Neural cell (in vitro differentiated cells): Measurements from ENCODE around the gene RNF215.

Experiments
- EP300 ChIP-seq: fragments of 450-650 bp; conservative IDR thresholded peaks from 2 replicates; pipeline ENCODE4 v1.6.1; 2014; ENCODE audit warnings: antibody characterized with exemption, mild to moderate bottlenecking, moderate library complexity; ENCODE audit not compliant: poor library complexity, severe bottlenecking
- EZH2 ChIP-seq: fragments of 200-600, 300-800 bp; shearing (Covaris generic), sonication (generic); IDR thresholded peaks from 2 replicates; pipeline ENCODE4 v1.6.1; 2014; ENCODE audit warnings: antibody characterized with exemption, low read length, borderline replicate concordance, mild to moderate bottlenecking; ENCODE audit not compliant: insufficient read depth, poor library complexity, severe bottlenecking
- POLR2AphosphoS5 ChIP-seq: IDR thresholded peaks from 2 replicates; pipeline ENCODE4 v1.6.1; 2012
- RAD21 ChIP-seq: fragments of 450-650 bp; conservative IDR thresholded peaks from 2 replicates; pipeline ENCODE4 v1.6.1; 2014; ENCODE audit warnings: antibody characterized with exemption, mild to moderate bottlenecking, moderate library complexity
- SMC3 ChIP-seq: fragments of 450-650 bp; conservative IDR thresholded peaks from 2 replicates; pipeline ENCODE4 v1.6.1; 2014; ENCODE audit warnings: antibody characterized with exemption, mild to moderate bottlenecking, moderate library complexity; ENCODE audit not compliant: poor library complexity
- TAF1 ChIP-seq: IDR thresholded peaks from 2 replicates; pipeline ENCODE4 v1.6.1; 2012; ENCODE audit warnings: low read depth
- TF ChIP-seq, protein P1 (sequence below): fragments of 450-650 bp; IDR thresholded peaks from 2 replicates; pipeline ENCODE4 v1.5.1; 2014; ENCODE audit warnings: antibody characterized with exemption, mild to moderate bottlenecking, moderate library complexity; ENCODE audit not compliant: poor library complexity, severe bottlenecking
- TF ChIP-seq, protein P2 (sequence below): IDR thresholded peaks from 2 replicates; pipeline ENCODE4 v1.6.1; 2012; ENCODE audit warnings: borderline replicate concordance

DNA sequence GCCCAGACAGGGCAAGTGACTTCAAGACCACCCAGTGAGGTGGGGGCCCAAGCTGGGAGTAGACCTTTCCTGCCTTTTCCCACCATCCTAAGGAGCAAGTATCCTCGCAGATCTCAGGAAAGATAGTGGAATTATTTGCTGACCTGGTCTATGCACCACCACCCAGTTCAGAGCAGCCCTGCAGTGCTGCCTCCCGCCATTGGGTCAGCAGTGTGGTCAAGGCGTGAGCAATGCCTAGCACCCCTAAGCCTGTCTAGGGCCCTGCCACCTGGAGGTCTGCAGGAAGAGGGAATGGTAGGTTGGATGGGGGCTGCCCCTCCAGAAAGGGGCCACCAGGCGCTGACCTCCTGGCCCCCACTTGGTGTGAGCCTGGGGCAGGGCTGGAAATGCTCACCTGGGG is 44.9 kb upstream of the RNF215 start:
- TF ChIP-seq, protein P1, sequence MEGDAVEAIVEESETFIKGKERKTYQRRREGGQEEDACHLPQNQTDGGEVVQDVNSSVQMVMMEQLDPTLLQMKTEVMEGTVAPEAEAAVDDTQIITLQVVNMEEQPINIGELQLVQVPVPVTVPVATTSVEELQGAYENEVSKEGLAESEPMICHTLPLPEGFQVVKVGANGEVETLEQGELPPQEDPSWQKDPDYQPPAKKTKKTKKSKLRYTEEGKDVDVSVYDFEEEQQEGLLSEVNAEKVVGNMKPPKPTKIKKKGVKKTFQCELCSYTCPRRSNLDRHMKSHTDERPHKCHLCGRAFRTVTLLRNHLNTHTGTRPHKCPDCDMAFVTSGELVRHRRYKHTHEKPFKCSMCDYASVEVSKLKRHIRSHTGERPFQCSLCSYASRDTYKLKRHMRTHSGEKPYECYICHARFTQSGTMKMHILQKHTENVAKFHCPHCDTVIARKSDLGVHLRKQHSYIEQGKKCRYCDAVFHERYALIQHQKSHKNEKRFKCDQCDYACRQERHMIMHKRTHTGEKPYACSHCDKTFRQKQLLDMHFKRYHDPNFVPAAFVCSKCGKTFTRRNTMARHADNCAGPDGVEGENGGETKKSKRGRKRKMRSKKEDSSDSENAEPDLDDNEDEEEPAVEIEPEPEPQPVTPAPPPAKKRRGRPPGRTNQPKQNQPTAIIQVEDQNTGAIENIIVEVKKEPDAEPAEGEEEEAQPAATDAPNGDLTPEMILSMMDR = no peak
- TF ChIP-seq SMC3 (no peak), POLR2AphosphoS5 (no peak), RAD21 (no peak), EZH2 (no peak), EP300 (no peak), TAF1 (no peak)
- TF ChIP-seq, protein P2, sequence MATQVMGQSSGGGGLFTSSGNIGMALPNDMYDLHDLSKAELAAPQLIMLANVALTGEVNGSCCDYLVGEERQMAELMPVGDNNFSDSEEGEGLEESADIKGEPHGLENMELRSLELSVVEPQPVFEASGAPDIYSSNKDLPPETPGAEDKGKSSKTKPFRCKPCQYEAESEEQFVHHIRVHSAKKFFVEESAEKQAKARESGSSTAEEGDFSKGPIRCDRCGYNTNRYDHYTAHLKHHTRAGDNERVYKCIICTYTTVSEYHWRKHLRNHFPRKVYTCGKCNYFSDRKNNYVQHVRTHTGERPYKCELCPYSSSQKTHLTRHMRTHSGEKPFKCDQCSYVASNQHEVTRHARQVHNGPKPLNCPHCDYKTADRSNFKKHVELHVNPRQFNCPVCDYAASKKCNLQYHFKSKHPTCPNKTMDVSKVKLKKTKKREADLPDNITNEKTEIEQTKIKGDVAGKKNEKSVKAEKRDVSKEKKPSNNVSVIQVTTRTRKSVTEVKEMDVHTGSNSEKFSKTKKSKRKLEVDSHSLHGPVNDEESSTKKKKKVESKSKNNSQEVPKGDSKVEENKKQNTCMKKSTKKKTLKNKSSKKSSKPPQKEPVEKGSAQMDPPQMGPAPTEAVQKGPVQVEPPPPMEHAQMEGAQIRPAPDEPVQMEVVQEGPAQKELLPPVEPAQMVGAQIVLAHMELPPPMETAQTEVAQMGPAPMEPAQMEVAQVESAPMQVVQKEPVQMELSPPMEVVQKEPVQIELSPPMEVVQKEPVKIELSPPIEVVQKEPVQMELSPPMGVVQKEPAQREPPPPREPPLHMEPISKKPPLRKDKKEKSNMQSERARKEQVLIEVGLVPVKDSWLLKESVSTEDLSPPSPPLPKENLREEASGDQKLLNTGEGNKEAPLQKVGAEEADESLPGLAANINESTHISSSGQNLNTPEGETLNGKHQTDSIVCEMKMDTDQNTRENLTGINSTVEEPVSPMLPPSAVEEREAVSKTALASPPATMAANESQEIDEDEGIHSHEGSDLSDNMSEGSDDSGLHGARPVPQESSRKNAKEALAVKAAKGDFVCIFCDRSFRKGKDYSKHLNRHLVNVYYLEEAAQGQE = no peak
